Activated CD4-positive, alpha-beta T cell treated with anti-CD3 and anti-CD28 coated beads, Interleukin-2, amount 50 U/mL, for 1 hour (primary cell): ENCODE measurements around the gene STX5.
"Not testable (repeated sequence)": the region's sequence is repeated elsewhere in the genome, so short reads cannot be mapped to it uniquely, and the experiment has no call there.

Experiments
- DNase-seq: peaks from one replicate; pipeline ENCODE4 v3.0.0-alpha.2; 2020

Gene STX5, protein sequence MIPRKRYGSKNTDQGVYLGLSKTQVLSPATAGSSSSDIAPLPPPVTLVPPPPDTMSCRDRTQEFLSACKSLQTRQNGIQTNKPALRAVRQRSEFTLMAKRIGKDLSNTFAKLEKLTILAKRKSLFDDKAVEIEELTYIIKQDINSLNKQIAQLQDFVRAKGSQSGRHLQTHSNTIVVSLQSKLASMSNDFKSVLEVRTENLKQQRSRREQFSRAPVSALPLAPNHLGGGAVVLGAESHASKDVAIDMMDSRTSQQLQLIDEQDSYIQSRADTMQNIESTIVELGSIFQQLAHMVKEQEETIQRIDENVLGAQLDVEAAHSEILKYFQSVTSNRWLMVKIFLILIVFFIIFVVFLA

GRCh38 chr11:62831520-62832335, at the start of gene STX5:
Gene STX5, minus strand, starts transcription at chr11:62832051. Its CDS starts 808 bp downstream, at chr11:62831243.
- peak; percentile 100 for DNase-seq

- DNase-seq, result peak; percentile 83
Observed at GRCh38 chr11:62880803-62881578, 49.1 kb upstream of the STX5 start, which contains the start of gene SLC3A2. Gene SLC3A2, plus strand, starts transcription at chr11:62880896. Its CDS starts 128 bp downstream, at chr11:62881024.

GRCh38 chr11:62880231-62880802, 48.5 kb upstream of the STX5 start:
- peak; percentile 11 for DNase-seq

- no peak for DNase-seq
Observed at GRCh38 chr11:62879235-62879978, 47.6 kb upstream of the STX5 start.

DNA sequence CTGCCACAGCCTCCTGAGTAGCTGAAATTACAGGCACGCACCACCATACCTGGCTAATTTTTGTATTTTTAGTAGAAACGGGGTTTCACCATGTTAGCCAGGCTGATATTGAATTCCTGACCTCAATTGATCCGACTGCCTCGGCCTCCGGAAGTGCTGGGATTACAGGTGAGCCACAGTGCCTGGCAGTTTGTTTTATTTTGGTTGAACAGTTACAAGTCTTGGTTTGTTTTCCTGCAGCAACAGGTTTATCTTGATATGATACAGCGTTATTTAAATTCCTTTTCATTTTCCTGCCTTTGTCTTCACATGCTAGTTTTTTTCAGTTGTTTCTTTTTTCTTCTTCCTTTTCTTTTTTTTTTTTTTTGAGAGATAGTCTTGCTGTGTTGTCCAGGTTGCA, 44.9 kb upstream of the STX5 start:
- no peak for DNase-seq

DNA sequence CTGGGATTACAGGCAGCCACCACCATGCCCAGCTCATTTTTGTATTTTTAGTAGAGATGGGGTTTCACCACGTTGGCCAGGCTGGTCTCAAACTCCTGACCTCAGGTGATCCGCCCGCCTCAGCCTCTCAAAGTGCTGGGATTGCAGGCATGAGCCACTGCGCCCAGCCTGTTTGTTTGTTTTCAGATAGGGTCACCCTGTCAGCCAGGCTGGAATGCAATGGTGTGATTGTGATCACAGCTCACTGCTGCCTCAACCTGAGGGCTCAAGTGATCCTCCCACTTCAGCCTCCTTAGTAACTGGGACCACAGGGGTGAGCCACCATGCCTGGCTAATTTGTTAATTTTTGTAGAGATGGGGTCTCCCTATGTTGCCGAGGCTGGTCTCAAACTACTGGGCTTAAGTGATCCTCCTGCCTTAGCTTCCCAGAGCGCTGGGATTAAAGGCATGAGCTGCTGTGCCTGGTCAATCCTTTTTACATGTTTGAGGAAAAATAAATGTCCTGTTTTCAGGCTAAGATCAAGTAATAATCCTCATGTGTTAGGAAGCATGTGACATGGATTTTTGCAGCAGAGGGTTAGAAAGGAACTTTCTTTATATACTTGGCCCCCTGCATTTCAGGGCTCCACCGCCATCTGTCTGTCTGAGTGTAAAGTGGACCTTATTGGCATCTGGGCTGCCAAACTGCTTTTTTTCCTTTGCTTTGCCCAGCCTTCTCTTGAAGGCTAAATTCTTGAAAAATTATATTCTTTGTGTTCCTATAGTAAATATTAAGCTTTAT, 44.0 kb upstream of the STX5 start:
- DNase-seq, result no peak

DNA sequence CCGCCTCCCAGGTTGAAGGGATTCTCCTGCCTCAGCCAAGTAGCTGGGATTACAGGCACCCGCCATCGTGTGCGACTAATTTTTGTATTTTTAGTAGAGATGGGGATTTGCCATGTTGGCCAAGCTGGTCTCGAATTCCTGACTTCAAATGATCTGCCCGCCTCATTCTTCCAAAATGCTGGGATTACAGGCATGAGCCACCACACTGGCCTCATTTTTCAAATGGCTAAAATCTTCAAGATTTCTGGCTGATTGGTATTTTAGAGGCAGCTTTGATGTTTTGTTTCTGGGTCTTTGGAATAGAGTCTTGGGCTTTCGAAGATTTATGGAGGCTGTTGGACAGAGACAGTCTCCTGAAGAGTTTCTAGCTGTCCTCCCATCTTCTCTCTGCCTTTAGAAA, 43.0 kb upstream of the STX5 start:
- no peak for DNase-seq

GRCh38 chr11:62865635-62866034, 33.8 kb upstream of the STX5 start:
- DNase-seq, result no peak

DNA sequence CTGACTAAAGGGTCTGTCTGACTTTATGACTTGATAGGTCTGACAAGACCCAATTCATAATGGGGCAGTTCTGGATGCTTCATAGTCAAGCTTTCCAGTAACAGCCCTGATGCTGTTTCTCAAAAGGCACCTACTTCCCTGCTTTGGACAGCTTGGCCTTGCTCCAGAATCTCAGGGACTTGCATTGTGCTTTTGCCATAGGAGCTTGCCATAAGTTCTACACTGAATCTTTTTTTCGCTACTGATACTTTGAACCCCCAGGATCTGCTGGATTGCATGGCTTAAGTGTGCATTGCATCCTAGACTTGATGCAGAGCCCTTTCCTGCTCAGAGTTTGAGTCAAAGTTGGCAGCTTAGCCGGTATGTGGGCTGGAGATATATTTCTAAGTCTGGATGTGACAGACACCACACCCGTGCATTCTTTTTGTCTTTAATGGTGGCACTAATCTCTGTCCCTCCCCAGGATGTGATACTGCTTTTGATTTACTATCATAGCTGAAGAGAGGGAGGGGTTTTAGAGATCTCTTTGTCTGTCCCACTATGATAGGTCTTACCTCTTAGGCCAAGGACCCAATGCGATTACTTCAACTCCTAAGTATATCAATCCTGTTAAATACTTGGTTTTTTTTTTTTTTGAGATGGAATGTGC, 32.0 kb upstream of the STX5 start:
- no peak for DNase-seq

- not testable (repeated sequence) for DNase-seq
Observed at GRCh38 chr11:62861564-62862192, 29.8 kb upstream of the STX5 start.

DNA sequence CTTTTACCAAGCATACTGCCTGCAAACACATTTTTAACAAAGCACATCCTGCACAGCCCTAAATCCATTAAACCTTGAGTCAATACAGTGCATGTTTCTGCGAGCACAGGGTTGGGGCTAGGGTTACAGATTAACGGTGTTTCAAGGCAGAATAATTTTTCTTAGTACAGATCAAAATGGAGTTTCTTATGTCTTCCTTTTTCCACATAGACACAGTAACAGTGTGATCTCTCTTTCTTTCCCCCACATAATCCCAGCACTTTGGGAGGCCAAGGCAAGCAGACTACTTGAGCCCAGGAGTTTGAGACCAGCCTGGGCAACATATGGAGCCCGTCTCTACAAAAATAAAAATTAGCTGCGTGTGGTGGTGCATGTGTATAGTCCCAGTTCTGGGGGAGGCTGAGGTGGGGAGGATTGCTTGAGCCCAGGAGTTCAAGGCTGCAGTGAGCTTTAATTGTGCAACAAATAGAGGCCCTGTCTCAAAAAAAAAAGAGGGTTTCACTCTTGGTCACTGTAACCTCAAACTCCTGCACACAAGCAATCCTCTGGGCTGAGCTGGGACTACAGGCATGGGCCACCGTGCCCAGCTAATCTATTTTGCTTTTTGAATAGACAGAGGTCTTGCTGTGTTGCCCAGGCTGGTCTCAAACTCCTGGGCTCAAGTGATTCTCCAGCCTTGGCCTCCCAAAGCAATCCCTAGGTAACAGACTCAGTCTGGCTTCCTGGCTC, 29.1 kb upstream of the STX5 start:
- no peak for DNase-seq

GRCh38 chr11:62859281-62859703, 27.4 kb upstream of the STX5 start:
- not testable (repeated sequence) for DNase-seq

DNA sequence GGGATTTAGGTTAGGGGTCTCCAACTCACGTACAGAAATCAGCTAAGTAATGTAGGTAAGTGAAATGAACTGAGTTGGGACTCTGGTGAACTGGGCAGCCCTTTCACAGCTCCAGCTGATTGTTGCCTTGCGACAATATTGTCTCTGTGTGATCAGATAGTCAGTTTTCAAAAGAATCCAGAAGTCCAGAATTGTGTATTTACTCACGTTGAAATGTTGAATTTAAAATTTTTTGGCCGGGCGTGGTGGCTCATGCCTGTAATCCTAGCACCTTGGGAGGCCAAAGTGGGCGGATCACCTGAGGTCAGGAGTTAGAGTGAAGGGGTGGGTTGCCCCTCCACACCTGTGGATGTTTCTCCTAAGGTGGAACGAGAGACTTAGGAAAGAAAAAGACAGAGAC, 26.4 kb upstream of the STX5 start:
- no peak for DNase-seq

DNA sequence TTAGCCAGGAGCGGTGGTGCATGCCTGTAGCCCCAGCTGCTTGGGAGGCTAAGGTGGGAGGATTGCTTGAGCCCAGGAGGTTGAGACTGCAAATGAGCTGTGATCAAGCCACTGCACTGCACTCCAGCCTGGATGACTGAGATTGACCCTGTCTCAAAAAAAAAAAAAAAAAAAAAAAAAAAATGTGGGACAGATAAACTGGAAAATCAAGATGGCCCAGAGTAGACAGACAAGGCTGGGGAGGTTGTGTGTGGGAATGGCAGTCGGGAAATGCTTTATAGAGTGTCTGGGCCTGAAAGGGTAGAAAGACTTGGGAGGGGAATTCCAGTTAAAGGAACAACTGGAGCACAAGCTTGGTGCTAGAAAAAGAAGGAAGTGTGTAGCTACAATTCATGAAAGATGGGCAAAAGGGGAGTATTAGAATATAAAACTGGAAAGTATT, 25.7 kb upstream of the STX5 start:
- DNase-seq, result no peak

GRCh38 chr11:62856333-62856895, 24.6 kb upstream of the STX5 start:
- DNase-seq, result no peak

- peak; percentile 98 for DNase-seq
Observed at GRCh38 chr11:62855571-62856332, 23.9 kb upstream of the STX5 start.

GRCh38 chr11:62854825-62855570, 23.1 kb upstream of the STX5 start:
- DNase-seq, result no peak
